Tibial artery (tissue), 4 donors: ENCODE data around the gene TP63.

Experiments
- DNase-seq, 2 donors: peaks; one replicate each; pipeline ENCODE4 v3.0.0-alpha.2; 2019
- H3K27ac ChIP-seq, 2 donors: fragments of 200-600 bp; sonication (generic) in 1 of 2; 1 replicate in 1 of 2; 2 replicates in 1 of 2; pipeline ENCODE4 v1.5.1; 2018 to 2019; ENCODE audit warnings: mild to moderate bottlenecking in 1 of 2
- H3K27me3 ChIP-seq, 2 donors: fragments of 200-600 bp; sonication (generic) in 1 of 2; one replicate each; pipeline versions ENCODE4 v1.5.1 to v1.6.0; 2016 to 2019
- H3K36me3 ChIP-seq, 3 donors: fragments of 200-600 bp; sonication (generic) in 2 of 3; one replicate each; pipeline ENCODE4 v1.5.1; 2016 to 2019; ENCODE audit warnings: mild to moderate bottlenecking in 2 of 3
- H3K4me1 ChIP-seq, 4 donors: fragments of 200-600 bp; sonication (generic) in 2 of 4; 1 replicate in 3 of 4; 2 replicates in 1 of 4; pipeline ENCODE4 v1.5.1; 2016 to 2019
- H3K4me3 ChIP-seq, 2 donors: fragments of 200-600 bp; sonication (generic) in 1 of 2; 1 replicate in 1 of 2; 2 replicates in 1 of 2; pipeline ENCODE4 v1.5.1; 2018 to 2019; ENCODE audit warnings: mild to moderate bottlenecking in 2 of 2
- H3K9me3 ChIP-seq, 3 donors: fragments of 200-600 bp; sonication (generic) in 1 of 3; one replicate each; pipeline ENCODE4 v1.5.1; 2016 to 2019
- intact Hi-C: fragments of 100-400 bp; cut with DNase I; formaldehyde crosslinking; loops from one replicate; pipeline ENCODE4 v1.15.0; 2023; ENCODE audit warnings: low total_unique reads
- TF ChIP-seq, protein P1 (sequence below), 2 experiments: fragments of 200-600 bp in 1 of 2; fragments of 450-650 bp in 1 of 2; IDR thresholded peaks; one replicate each; pipeline ENCODE4 v1.5.1; 2017 to 2019; ENCODE audit warnings: antibody characterized with exemption in 2 of 2, mild to moderate bottlenecking in 1 of 2, moderate library complexity in 1 of 2

The TP63 gene

DNA sequence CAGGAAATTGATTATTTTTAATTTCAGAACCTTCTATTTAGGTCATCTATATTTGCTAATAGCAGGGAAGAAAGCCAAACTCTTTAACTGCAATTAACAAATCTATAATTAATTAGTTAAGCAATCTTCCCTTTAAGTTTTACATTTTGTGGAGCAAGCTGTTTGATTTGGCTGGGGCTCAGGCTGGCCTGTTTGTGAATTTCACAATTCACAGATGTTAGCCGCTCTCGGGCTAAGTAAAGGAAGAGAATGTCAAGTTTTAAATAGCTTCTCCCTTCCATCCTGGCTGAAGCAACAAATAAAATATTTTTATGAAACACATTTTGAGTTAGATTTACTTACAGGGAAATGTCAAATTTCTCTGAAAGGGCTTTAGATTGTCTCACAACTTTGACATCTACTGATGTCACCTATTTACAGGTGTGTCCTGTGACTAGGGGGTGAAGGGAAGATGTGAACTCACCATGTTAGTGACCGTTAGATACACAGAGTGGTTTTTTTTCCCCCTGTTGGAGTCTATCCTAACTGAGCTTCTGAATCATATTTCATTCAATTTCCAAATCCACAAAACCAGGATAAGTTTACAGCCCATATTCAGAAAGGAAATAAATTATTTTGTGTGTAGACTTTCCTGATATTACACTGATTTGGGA lies 1.3 kb upstream of the TP63 start:
- H3K4me3 ChIP-seq: peak overlapping the region in 1 of 2 donors; percentile 24
- peaks cover 0 to 24% (median 10%) of the 10 kb centered on the region in 4 donors for H3K4me1 ChIP-seq
- peak in 1 of 2 donors; percentile 66 for DNase-seq
- no peaks in the 10 kb centered on the region for H3K36me3 ChIP-seq
- no peaks in the 10 kb centered on the region for H3K9me3 ChIP-seq
- intact Hi-C loops: no loop called here
- peak overlapping the region; percentile 47 to 51 for H3K27ac ChIP-seq
- H3K27me3 ChIP-seq: no peaks in the 10 kb centered on the region
- TF ChIP-seq, protein P1, sequence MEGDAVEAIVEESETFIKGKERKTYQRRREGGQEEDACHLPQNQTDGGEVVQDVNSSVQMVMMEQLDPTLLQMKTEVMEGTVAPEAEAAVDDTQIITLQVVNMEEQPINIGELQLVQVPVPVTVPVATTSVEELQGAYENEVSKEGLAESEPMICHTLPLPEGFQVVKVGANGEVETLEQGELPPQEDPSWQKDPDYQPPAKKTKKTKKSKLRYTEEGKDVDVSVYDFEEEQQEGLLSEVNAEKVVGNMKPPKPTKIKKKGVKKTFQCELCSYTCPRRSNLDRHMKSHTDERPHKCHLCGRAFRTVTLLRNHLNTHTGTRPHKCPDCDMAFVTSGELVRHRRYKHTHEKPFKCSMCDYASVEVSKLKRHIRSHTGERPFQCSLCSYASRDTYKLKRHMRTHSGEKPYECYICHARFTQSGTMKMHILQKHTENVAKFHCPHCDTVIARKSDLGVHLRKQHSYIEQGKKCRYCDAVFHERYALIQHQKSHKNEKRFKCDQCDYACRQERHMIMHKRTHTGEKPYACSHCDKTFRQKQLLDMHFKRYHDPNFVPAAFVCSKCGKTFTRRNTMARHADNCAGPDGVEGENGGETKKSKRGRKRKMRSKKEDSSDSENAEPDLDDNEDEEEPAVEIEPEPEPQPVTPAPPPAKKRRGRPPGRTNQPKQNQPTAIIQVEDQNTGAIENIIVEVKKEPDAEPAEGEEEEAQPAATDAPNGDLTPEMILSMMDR (IDR thresholded peaks at IDR 0.05): no peak

- H3K4me1 ChIP-seq: peaks cover 0 to 24% (median 10%) of the 10 kb centered on the region in 4 donors
- no peaks in the 10 kb centered on the region for H3K36me3 ChIP-seq
- TF ChIP-seq, protein P1 (IDR thresholded peaks at IDR 0.05): no peak
- no peaks in the 10 kb centered on the region for H3K27me3 ChIP-seq
- no peak for DNase-seq
- peak overlapping the region; percentile 4 to 24 for H3K4me3 ChIP-seq
- peak overlapping the region; percentile 47 to 51 for H3K27ac ChIP-seq
- no peaks in the 10 kb centered on the region for H3K9me3 ChIP-seq
- intact Hi-C loops: no loop called here
These were observed 319 bp upstream of the TP63 start for GRCh38 chr3:189630767-189631372.

- intact Hi-C loops: no loop called here
- Histone ChIP-seq H3K27ac (peak overlapping the region in 1 of 2 donors; percentile 47), H3K4me3 (peak overlapping the region in 1 of 2 donors; percentile 4), H3K27me3 (no peaks in the 10 kb centered on the region), H3K9me3 (no peaks in the 10 kb centered on the region), H3K36me3 (no peaks in the 10 kb centered on the region), H3K4me1 (peaks cover 0 to 24% (median 10%) of the 10 kb centered on the region in 4 donors)
- no peak for DNase-seq
- TF ChIP-seq, protein P1 (IDR thresholded peaks at IDR 0.05): no peak
These were observed 220 bp downstream of the TP63 start for GRCh38 chr3:189631409-189631808.

DNA sequence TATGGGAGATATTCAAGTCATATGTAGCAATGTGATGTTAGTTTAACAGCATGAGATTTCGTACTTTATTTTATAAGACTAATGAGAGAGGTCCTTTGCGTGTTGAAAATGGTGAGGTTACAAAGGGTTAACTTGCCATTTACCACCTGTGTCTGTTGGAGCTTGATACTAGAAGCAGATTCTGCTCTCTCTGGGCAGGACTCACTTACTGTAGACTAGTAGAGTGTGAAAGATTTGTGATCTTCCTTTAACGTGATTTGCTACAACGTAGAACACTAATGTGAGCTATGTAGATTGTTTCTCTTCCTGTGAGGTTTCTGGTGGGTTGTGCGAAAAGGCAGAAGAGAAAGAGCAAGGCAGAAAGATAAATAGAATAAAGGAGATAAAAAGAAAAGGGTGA lies 1.1 kb downstream of the TP63 start:
- no peak for DNase-seq
- Histone ChIP-seq H3K36me3 (no peaks in the 10 kb centered on the region), H3K27ac (no peak overlapping the region), H3K4me3 (no peak overlapping the region), H3K27me3 (no peaks in the 10 kb centered on the region), H3K4me1 (peaks cover 0 to 24% (median 10%) of the 10 kb centered on the region in 4 donors), H3K9me3 (no peaks in the 10 kb centered on the region)
- TF ChIP-seq, protein P1 (IDR thresholded peaks at IDR 0.05): no peak
- intact Hi-C loops: no loop called here

DNA sequence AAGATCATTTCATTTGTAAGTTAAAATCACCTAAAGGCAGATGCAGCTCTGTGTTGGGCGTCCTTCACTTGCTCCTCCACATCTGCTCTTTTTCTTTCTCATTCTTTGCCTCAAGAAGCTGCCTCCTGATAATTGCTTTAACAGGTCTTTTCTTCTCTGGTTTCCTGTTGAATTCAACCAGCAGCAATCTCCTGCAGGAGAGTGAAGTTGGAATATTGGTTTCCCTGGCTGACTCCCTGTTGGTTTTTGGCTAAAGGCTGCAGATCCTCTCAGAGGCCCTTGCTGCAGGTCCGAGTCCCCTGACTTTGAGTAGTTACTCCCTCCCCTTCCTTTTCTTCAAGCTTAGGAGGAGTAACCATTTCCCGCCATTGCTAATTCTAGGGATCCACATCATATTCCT lies 4.2 kb downstream of the TP63 start:
- Histone ChIP-seq H3K4me1 (peaks cover 0 to 12% (median under 1%) of the 10 kb centered on the region in 4 donors), H3K27me3 (no peaks in the 10 kb centered on the region), H3K4me3 (no peak overlapping the region), H3K36me3 (no peaks in the 10 kb centered on the region), H3K27ac (no peak overlapping the region), H3K9me3 (no peaks in the 10 kb centered on the region)
- DNase-seq: no peak
- intact Hi-C loops: no loop called here
- TF ChIP-seq, protein P1 (IDR thresholded peaks at IDR 0.05): no peak
